Prostate gland (tissue), 2 donors: Measurements from ENCODE around the gene SIGLEC11. TPM values are rescaled to one million over a fixed set of nuclear protein-coding genes. Genes with fewer than 3 reads are reported as not detected.

Experiments
- DNase-seq: peaks from one replicate; pipeline ENCODE4 v3.0.0-alpha.2; 2019; ENCODE audit warnings: low spot score
- H3K27ac ChIP-seq, 2 donors: fragments of 200-600 bp; sonication (generic); 2 replicates each; pipeline ENCODE4 v1.5.1; 2017 to 2019
- H3K27me3 ChIP-seq: fragments of 200-600 bp; sonication (generic); replicated peaks from 2 replicates; pipeline ENCODE4 v1.5.1; 2019; ENCODE audit not compliant: insufficient read depth
- H3K36me3 ChIP-seq, 2 donors: fragments of 200-600 bp; sonication (generic); 1 replicate in 1 of 2; 2 replicates in 1 of 2; pipeline versions ENCODE4 v1.5.1 to v1.8.1; 2017 to 2019
- H3K4me1 ChIP-seq: fragments of 200-600 bp; sonication (generic); replicated peaks from 2 replicates; pipeline ENCODE4 v1.5.1; 2019
- H3K4me3 ChIP-seq, 2 donors: fragments of 200-600 bp; sonication (generic); 2 replicates each; pipeline ENCODE4 v1.5.1; 2017 to 2019
- H3K9me3 ChIP-seq: fragments of 200-600 bp; sonication (generic); 2 replicates; pipeline ENCODE4 v1.5.1; 2017
- POLR2A ChIP-seq: fragments of 450-650 bp; IDR thresholded peaks from one replicate; pipeline ENCODE4 v1.6.1; 2016; ENCODE audit warnings: antibody characterized with exemption, mild to moderate bottlenecking
- POLR2AphosphoS5 ChIP-seq: sonication (generic); formaldehyde crosslinking; IDR thresholded peaks from one replicate; pipeline ENCODE4 v1.6.1; 2017; ENCODE audit warnings: antibody characterized with exemption
- WGBS: methylation state at CpG from one replicate; pipeline ENCODE4 v1.1.5; 2018; 5-methylcytosine and 5-hydroxymethylcytosine counted together
- intact Hi-C: fragments of 100-400 bp; cut with DNase I; formaldehyde crosslinking; loops from one replicate; pipeline ENCODE4 v1.14.2; 2022
- total RNA-seq, 2 donors: library from RNA; depleted of rRNA; stranded (reverse); fragments of >200 nt; gene quantifications; one replicate each; pipeline ENCODE4 v1.1.0, GENCODE V29; 2016
- TF ChIP-seq, protein P1 (sequence below), 4 experiments: fragments of 200-600 bp in 2 of 4; fragments of 450-650 bp in 2 of 4; sonication (generic) in 2 of 4; IDR thresholded peaks; 1 replicate in 3 of 4; 2 replicates in 1 of 4; pipeline ENCODE4 v1.5.1; 2016 to 2019; ENCODE audit warnings: antibody characterized with exemption in 4 of 4, mild to moderate bottlenecking in 2 of 4, moderate library complexity in 2 of 4

Gene SIGLEC11
- total RNA-seq, 2 donors from 2014 or later: 0.68 to 1.0 TPM

GRCh38 chr19:49938662-49939061 is 22.3 kb downstream of the SIGLEC11 start:
- no peak overlapping the region for H3K4me3 ChIP-seq

GRCh38 chr19:49937750-49938381 is 23.1 kb downstream of the SIGLEC11 start:
- 17% methylated on average over 30 of the region's 35 CpGs for WGBS
- Histone ChIP-seq H3K9me3 (no peaks in the 10 kb centered on the region), H3K4me1 (peaks cover 3% of the 10 kb centered on the region), H3K4me3 (peak overlapping the region in 1 of 2 donors; percentile 13), H3K27ac (no peak overlapping the region), H3K27me3 (no peaks in the 10 kb centered on the region), H3K36me3 (no peaks in the 10 kb centered on the region)
- DNase-seq: peak; percentile 59
- intact Hi-C loops: loop anchor here (2.0 to 10.0 kb wide), 3 partner anchors 45 to 197 kb away; partner anchors contain the start of genes VRK3 and ZNF473
- TF ChIP-seq, protein P1, sequence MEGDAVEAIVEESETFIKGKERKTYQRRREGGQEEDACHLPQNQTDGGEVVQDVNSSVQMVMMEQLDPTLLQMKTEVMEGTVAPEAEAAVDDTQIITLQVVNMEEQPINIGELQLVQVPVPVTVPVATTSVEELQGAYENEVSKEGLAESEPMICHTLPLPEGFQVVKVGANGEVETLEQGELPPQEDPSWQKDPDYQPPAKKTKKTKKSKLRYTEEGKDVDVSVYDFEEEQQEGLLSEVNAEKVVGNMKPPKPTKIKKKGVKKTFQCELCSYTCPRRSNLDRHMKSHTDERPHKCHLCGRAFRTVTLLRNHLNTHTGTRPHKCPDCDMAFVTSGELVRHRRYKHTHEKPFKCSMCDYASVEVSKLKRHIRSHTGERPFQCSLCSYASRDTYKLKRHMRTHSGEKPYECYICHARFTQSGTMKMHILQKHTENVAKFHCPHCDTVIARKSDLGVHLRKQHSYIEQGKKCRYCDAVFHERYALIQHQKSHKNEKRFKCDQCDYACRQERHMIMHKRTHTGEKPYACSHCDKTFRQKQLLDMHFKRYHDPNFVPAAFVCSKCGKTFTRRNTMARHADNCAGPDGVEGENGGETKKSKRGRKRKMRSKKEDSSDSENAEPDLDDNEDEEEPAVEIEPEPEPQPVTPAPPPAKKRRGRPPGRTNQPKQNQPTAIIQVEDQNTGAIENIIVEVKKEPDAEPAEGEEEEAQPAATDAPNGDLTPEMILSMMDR (IDR thresholded peaks at IDR 0.05): peak; percentile 92 to 96 (median 94)
- TF ChIP-seq POLR2AphosphoS5 (peak; percentile 47), POLR2A (no peak)

More at GRCh38 chr19:49938662-49939061, 22.3 kb downstream of the SIGLEC11 start:
- Histone ChIP-seq H3K27ac (no peak overlapping the region), H3K27me3 (no peaks in the 10 kb centered on the region), H3K4me1 (peaks cover 3% of the 10 kb centered on the region), H3K36me3 (no peaks in the 10 kb centered on the region), H3K9me3 (no peaks in the 10 kb centered on the region)
- TF ChIP-seq POLR2AphosphoS5 (no peak), POLR2A (no peak)
- TF ChIP-seq, protein P1 (IDR thresholded peaks at IDR 0.05): no peak
- intact Hi-C loops: loop anchor here (10.0 kb wide), 2 partner anchors 86 to 196 kb away; partner anchors contain the start of genes VRK3 and ZNF473
- DNase-seq: no peak
- 81% methylated on average over 4 of the region's 4 CpGs for WGBS

DNA sequence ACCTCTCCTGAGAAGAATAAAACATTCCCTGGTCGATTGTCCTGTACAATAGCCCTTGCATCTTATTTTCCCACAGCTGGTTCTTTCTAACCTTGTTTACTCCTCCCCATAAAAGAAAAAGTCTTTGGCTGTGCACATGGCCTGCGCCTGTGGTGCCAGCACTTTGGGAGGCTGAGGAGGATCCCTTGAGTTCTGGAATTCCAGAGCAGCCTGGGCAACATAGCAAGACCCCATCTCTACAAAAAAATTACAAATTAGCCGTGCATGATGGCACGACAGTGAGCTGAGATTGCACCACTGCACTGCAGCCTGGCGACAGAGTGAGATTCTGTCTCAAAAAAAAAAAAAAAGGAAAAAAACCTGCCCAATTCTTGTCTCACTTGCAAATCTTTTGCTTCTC is 24.4 kb downstream of the SIGLEC11 start:
- H3K27ac ChIP-seq: no peak overlapping the region
- no peaks in the 10 kb centered on the region for H3K9me3 ChIP-seq
- H3K4me1 ChIP-seq: peaks cover 3% of the 10 kb centered on the region
- H3K36me3 ChIP-seq: no peaks in the 10 kb centered on the region
- DNase-seq: no peak
- WGBS: 66% methylated on average over 5 of the region's 5 CpGs
- H3K27me3 ChIP-seq: no peaks in the 10 kb centered on the region
- TF ChIP-seq POLR2AphosphoS5: no peak
- no peak for TF ChIP-seq POLR2A
- TF ChIP-seq, protein P1 (IDR thresholded peaks at IDR 0.05): no peak
- intact Hi-C loops: loop anchor here (2.0 to 10.0 kb wide), 3 partner anchors 46 to 198 kb away; partner anchors contain the start of genes VRK3 and ZNF473
- no peak overlapping the region for H3K4me3 ChIP-seq

- Histone ChIP-seq H3K36me3 (no peaks in the 10 kb centered on the region), H3K27ac (no peak overlapping the region), H3K4me3 (no peak overlapping the region), H3K4me1 (peaks cover 7% of the 10 kb centered on the region), H3K9me3 (no peaks in the 10 kb centered on the region), H3K27me3 (no peaks in the 10 kb centered on the region)
- DNase-seq: no peak
- TF ChIP-seq POLR2AphosphoS5 (no peak), POLR2A (no peak)
- TF ChIP-seq, protein P1 (IDR thresholded peaks at IDR 0.05): no peak
- WGBS: 90% methylated on average over 8 of the region's 8 CpGs
- intact Hi-C loops: loop anchor here (10.0 kb wide), 2 partner anchors 91 to 201 kb away; partner anchors contain the start of genes VRK3 and ZNF473
Observed at GRCh38 chr19:49933643-49934042, 27.3 kb downstream of the SIGLEC11 start.
